GM12874 (cell line): ENCODE results near the gene GMPPB.

Experiments used
- CTCF ChIP-seq: IDR thresholded peaks from 2 replicates; pipeline ENCODE4 v1.5.1; 2011; ENCODE audit warnings: low read depth, mild to moderate bottlenecking, control low read depth, low read length, moderate library complexity; ENCODE audit not compliant: insufficient read depth

Gene GMPPB

GRCh38 chr3:49689046-49689907 is 34.5 kb downstream of the GMPPB start, which contains the start of the genes MST1 and RNF123:
Gene MST1, minus strand, starts transcription at chr3:49689474. Its CDS starts 783 bp downstream, at chr3:49688691.
Gene RNF123, plus strand, starts transcription at chr3:49689557. Its CDS starts 1,609 bp downstream, at chr3:49691166.
- TF ChIP-seq CTCF, result peak; percentile 48

- TF ChIP-seq CTCF, result no peak
These were observed 40.6 kb downstream of the GMPPB start for GRCh38 chr3:49683162-49683561.

GRCh38 chr3:49681543-49681942 is 42.2 kb downstream of the GMPPB start:
- TF ChIP-seq CTCF, result no peak

- TF ChIP-seq CTCF, result no peak
These were observed 42.6 kb downstream of the GMPPB start for GRCh38 chr3:49681232-49681522.

GRCh38 chr3:49680493-49681231 is 43.1 kb downstream of the GMPPB start:
- no peak for TF ChIP-seq CTCF

GRCh38 chr3:49675912-49676311 is 47.8 kb downstream of the GMPPB start:
- TF ChIP-seq CTCF, result no peak

- no peak for TF ChIP-seq CTCF
These were observed 49.2 kb downstream of the GMPPB start for GRCh38 chr3:49674497-49674983.
